Measurements from ENCODE around the gene PPM1N. TPM values are rescaled to one million over a fixed set of nuclear protein-coding genes. Genes with fewer than 3 reads are reported as not detected.

The PPM1N gene
- total RNA-seq, 1 donor from 2014 or later, result not detected

- no peak for DNase-seq (ENCODE audit: low spot score, unreplicated experiment)
- H3K9me3 Mint-ChIP-seq (ENCODE audit: low read depth), result no peaks in the 10 kb centered on the region
- peaks cover 13% of the 10 kb centered on the region for H3K4me1 Mint-ChIP-seq (ENCODE audit: low read depth)
- TF ChIP-seq CTCF (IDR thresholded peaks at IDR 0.05; ENCODE audit: unreplicated experiment), result no peak
- H3K27ac Mint-ChIP-seq, result no peak overlapping the region
- H3K27me3 Mint-ChIP-seq, result peaks cover 23% of the 10 kb centered on the region
- H3K36me3 Mint-ChIP-seq (ENCODE audit: insufficient read depth), result no peaks in the 10 kb centered on the region
- H3K4me3 Mint-ChIP-seq (ENCODE audit: low read depth), result no peak overlapping the region
These were observed 21.1 kb upstream of the PPM1N start for GRCh38 chr19:45477186-45477585.

- peak overlapping the region; percentile 99 for H3K27ac Mint-ChIP-seq
- no peaks in the 10 kb centered on the region for H3K9me3 Mint-ChIP-seq (ENCODE audit: low read depth)
- TF ChIP-seq CTCF (IDR thresholded peaks at IDR 0.05; ENCODE audit: unreplicated experiment), result no peak
- H3K27me3 Mint-ChIP-seq, result peaks cover 17% of the 10 kb centered on the region
- DNase-seq (ENCODE audit: low spot score, unreplicated experiment), result no peak
- H3K4me3 Mint-ChIP-seq (ENCODE audit: low read depth), result peak overlapping the region; percentile 83
- H3K36me3 Mint-ChIP-seq (ENCODE audit: insufficient read depth), result no peaks in the 10 kb centered on the region
- peaks cover 7% of the 10 kb centered on the region for H3K4me1 Mint-ChIP-seq (ENCODE audit: low read depth)
These were observed 20.4 kb upstream of the PPM1N start for GRCh38 chr19:45477713-45478453.

- Mint-ChIP-seq H3K4me1 (ENCODE audit: low read depth) (peaks cover 5% of the 10 kb centered on the region), H3K27ac (peak overlapping the region; percentile 99), H3K4me3 (ENCODE audit: low read depth) (peak overlapping the region; percentile 83), H3K27me3 (peaks cover 13% of the 10 kb centered on the region), H3K36me3 (ENCODE audit: insufficient read depth) (no peaks in the 10 kb centered on the region), H3K9me3 (ENCODE audit: low read depth) (no peaks in the 10 kb centered on the region)
- peak; percentile 81 for DNase-seq (ENCODE audit: low spot score, unreplicated experiment)
- TF ChIP-seq CTCF (IDR thresholded peaks at IDR 0.05; ENCODE audit: unreplicated experiment), result peak; percentile 93
These were observed 19.6 kb upstream of the PPM1N start for GRCh38 chr19:45478454-45479238.

GRCh38 chr19:45483033-45483432 lies 15.2 kb upstream of the PPM1N start:
- peaks cover 1% of the 10 kb centered on the region for H3K36me3 Mint-ChIP-seq (ENCODE audit: insufficient read depth)
- DNase-seq (ENCODE audit: low spot score, unreplicated experiment), result no peak
- TF ChIP-seq CTCF (IDR thresholded peaks at IDR 0.05; ENCODE audit: unreplicated experiment), result no peak

GRCh38 chr19:45484273-45484945 lies 13.8 kb upstream of the PPM1N start:
- H3K4me3 Mint-ChIP-seq (ENCODE audit: low read depth), result no peak overlapping the region
- H3K27ac Mint-ChIP-seq, result peak overlapping the region; percentile 23
- H3K27me3 Mint-ChIP-seq, result no peaks in the 10 kb centered on the region

More at GRCh38 chr19:45483033-45483432, 15.2 kb upstream of the PPM1N start:
- Mint-ChIP-seq H3K27me3 (no peaks in the 10 kb centered on the region), H3K9me3 (ENCODE audit: low read depth) (no peaks in the 10 kb centered on the region), H3K27ac (no peak overlapping the region), H3K4me1 (ENCODE audit: low read depth) (peaks cover 6% of the 10 kb centered on the region), H3K4me3 (ENCODE audit: low read depth) (no peak overlapping the region)

More at GRCh38 chr19:45484273-45484945, 13.8 kb upstream of the PPM1N start:
- peaks cover 1% of the 10 kb centered on the region for H3K36me3 Mint-ChIP-seq (ENCODE audit: insufficient read depth)
- H3K9me3 Mint-ChIP-seq (ENCODE audit: low read depth), result no peaks in the 10 kb centered on the region
- H3K4me1 Mint-ChIP-seq (ENCODE audit: low read depth), result peaks cover 4% of the 10 kb centered on the region
- no peak for TF ChIP-seq CTCF (IDR thresholded peaks at IDR 0.05; ENCODE audit: unreplicated experiment)
- DNase-seq (ENCODE audit: low spot score, unreplicated experiment), result no peak

All from progenitor cell of endocrine pancreas (in vitro differentiated cells).